GM12874 (cell line): Measurements from ENCODE around the gene CCRL2.

Experiments
- CTCF ChIP-seq: IDR thresholded peaks from 2 replicates; pipeline ENCODE4 v1.5.1; 2011; ENCODE audit warnings: low read depth, mild to moderate bottlenecking, control low read depth, low read length, moderate library complexity; ENCODE audit not compliant: insufficient read depth

CCRL2 gene

GRCh38 chr3:46419816-46420215, 12.8 kb downstream of the CCRL2 start:
- no peak for TF ChIP-seq CTCF

- no peak for TF ChIP-seq CTCF
Measured at GRCh38 chr3:46420931-46421330, 13.9 kb downstream of the CCRL2 start.

- TF ChIP-seq CTCF: no peak
Measured at GRCh38 chr3:46422617-46423016, 15.6 kb downstream of the CCRL2 start.

- no peak for TF ChIP-seq CTCF
Measured at GRCh38 chr3:46423588-46423987, 16.5 kb downstream of the CCRL2 start.

GRCh38 chr3:46427916-46428833, 21.1 kb downstream of the CCRL2 start:
- TF ChIP-seq CTCF: no peak

GRCh38 chr3:46429250-46429649, 22.2 kb downstream of the CCRL2 start:
- no peak for TF ChIP-seq CTCF

- TF ChIP-seq CTCF: no peak
Measured at GRCh38 chr3:46429671-46430070, 22.6 kb downstream of the CCRL2 start.
